Bronchial epithelial cell (primary cell): ENCODE measurements around the gene LMX1B. TPM values are rescaled to one million over a fixed set of nuclear protein-coding genes. Genes with fewer than 3 reads are reported as not detected.
A peak's percentile ranks its signal among the peaks of the same experiment; 100 is the strongest.
"Not testable (repeated sequence)": the region's sequence is repeated elsewhere in the genome, so short reads cannot be mapped to it uniquely, and the experiment has no call there.

Experiments
- DNase-seq: peaks from one replicate; pipeline ENCODE4 v3.0.0-alpha.2; 2010; ENCODE audit warnings: low read depth
- FAIRE-seq: peaks from 2 replicates; lab custom pipeline; 2011; peaks lifted over from hg19 to GRCh38; lab: Jason Lieb, UNC
- H3K27me3 ChIP-seq: 2 replicates; pipeline ENCODE4 v1.5.1; 2011; ENCODE audit warnings: low read length; ENCODE audit not compliant: control insufficient read depth, insufficient read depth
- H3K36me3 ChIP-seq: 2 replicates; pipeline ENCODE4 v1.5.1; 2011; ENCODE audit warnings: low read length; ENCODE audit not compliant: control insufficient read depth, insufficient read depth
- H3K4me3 ChIP-seq: 2 replicates; pipeline ENCODE4 v1.5.1; 2011; ENCODE audit warnings: mild to moderate bottlenecking, low read depth, low read length, control low read depth
- CTCF ChIP-seq: IDR thresholded peaks from 2 replicates; pipeline ENCODE4 v1.5.1; 2011; ENCODE audit warnings: mild to moderate bottlenecking, moderate library complexity, low read length, control low read depth, inconsistent platforms; ENCODE audit not compliant: insufficient read depth, severe bottlenecking
- total RNA-seq: library from RNA; depleted of rRNA; stranded (reverse); fragments of >200 nt; gene quantifications from 2 replicates; pipeline ENCODE4 v1.2.1, GENCODE V29; 2014

Gene LMX1B
- total RNA-seq, 1 donor from 2014 or later: not detected

- no peak for TF ChIP-seq CTCF
- peak overlapping the region; percentile 62 for H3K4me3 ChIP-seq
- no peak for FAIRE-seq
- DNase-seq: peak; percentile 76
- no peaks in the 10 kb centered on the region for H3K27me3 ChIP-seq
- H3K36me3 ChIP-seq: no peaks in the 10 kb centered on the region
Measured at GRCh38 chr9:126722252-126722921, 108.7 kb downstream of the LMX1B start.

DNA sequence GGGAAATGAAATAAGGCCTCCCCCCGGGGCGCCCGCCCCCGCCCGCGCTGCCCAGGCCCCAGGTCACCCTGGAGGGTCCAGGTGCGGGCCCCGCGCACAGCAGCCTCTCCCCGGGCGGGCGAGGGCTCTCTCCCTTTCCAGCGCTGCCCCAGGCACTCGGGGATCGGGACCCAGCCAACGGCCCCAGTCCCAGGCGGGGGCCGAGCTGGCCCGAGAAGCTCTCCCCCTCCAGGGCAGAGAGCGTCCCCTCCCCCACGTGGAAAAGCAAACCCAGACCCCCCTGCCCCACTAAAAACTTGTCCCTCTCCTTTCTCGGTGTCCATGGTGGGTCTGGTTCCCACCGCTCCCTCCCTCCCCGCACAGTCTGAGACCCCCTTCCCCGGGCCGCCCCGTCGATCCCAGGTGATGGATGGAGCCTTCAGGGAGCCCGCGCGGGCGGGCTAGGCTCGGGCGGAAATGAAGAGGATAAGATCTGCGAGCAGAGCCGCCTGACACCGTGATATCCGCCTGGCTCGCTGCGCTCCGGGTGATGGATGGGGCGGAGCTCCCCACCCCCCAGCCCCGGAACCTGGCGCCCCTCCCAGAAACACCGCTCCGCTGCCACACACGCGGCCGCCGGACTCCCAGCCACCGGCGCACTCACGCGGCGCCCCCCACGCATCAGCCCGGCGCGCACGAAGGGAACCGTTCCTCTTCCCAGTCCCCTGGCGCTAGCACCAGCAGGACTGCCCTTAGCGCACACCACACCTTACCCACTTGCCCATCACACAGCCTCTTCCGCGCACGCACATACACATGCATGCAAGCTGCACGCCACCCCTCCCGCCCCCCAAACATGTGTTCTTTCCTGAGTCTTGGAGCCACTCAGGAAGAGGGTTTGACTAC, 109.4 kb downstream of the LMX1B start:
- H3K27me3 ChIP-seq: no peaks in the 10 kb centered on the region
- DNase-seq (peak; percentile 27), FAIRE-seq (no peak)
- peak overlapping the region; percentile 62 for H3K4me3 ChIP-seq
- no peak for TF ChIP-seq CTCF
- H3K36me3 ChIP-seq: no peaks in the 10 kb centered on the region

GRCh38 chr9:126723807-126724172, 110.1 kb downstream of the LMX1B start:
- no peak overlapping the region for H3K4me3 ChIP-seq
- DNase-seq (no peak), FAIRE-seq (peak; percentile 66)
- TF ChIP-seq CTCF: no peak
- no peaks in the 10 kb centered on the region for H3K36me3 ChIP-seq
- H3K27me3 ChIP-seq: no peaks in the 10 kb centered on the region

DNA sequence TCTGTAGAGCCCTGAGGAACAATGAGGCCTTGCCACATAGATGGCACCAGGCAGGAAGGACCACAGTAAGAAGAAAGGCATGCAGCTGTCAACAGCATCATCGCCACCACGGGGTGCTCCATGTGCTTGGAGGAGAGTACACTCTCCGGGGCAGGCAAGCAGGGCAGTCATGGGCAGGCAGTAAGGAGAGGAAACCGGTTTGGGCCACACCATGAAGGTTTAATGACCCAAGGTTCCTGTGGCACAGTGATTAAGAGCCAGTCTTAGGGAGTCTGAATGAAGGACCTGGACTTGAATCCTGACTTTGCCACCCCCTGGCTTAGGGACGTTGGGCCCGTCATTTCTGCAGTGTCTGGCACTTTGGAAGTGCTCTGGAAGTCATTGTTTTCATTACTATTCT, 110.5 kb downstream of the LMX1B start:
- no peaks in the 10 kb centered on the region for H3K27me3 ChIP-seq

GRCh38 chr9:126725485-126725884, 111.8 kb downstream of the LMX1B start:
- H3K36me3 ChIP-seq, H3K4me3 ChIP-seq, H3K27me3 ChIP-seq, DNase-seq, FAIRE-seq: not testable (repeated sequence)

More for the DNA sequence above, 110.5 kb downstream of the LMX1B start:
- Histone ChIP-seq H3K36me3 (no peaks in the 10 kb centered on the region), H3K4me3 (no peak overlapping the region)
- no peak for FAIRE-seq
- no peak for TF ChIP-seq CTCF
- DNase-seq: no peak

DNA sequence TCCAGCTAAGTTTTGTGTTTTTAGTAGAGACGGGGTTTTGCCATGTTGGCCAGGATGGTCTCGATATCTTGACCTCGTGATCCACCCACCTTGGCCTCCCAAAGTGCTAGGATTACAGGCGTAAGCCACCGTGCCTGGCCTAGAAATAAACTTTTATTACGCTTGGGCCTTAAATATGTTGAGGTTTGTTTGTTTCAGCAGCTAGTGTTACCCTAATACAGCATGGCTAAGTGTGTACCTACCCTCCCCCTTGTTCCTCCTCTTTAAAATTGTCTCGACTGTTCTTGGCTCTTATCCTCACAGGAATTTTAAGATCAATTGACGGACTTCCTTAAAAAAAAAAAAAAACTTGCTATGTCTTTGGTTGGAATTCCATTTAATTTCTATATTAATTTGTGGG, 114.5 kb downstream of the LMX1B start:
- H3K27me3 ChIP-seq, H3K4me3 ChIP-seq, H3K36me3 ChIP-seq, DNase-seq, FAIRE-seq: not testable (repeated sequence)

DNA sequence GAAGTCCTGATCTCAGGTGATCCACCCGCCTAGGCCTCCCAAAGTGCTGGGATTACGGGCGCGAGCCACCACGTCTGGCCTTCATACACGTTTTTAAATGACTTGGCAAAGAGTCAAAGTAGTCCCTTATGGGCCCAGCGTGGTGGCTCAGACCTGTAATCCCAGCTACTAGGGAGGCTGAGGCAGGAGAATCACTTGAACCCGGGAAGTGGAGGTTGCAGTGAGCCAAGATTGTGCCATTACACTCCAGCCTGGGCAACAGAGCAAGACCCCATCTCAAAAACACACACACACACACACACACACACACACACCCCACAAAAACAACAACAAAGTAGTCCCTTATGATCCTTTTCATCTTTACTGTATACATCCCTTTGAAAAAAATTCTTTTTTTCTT, 116.9 kb downstream of the LMX1B start:
- H3K4me3 ChIP-seq, FAIRE-seq, DNase-seq, H3K36me3 ChIP-seq, H3K27me3 ChIP-seq: not testable (repeated sequence)
